ENCODE measurements around the gene ANKRD29.

GRCh38 chr18:23591011-23591410, 71.7 kb downstream of the ANKRD29 start:
- TF ChIP-seq CTCF (conservative IDR thresholded peaks at IDR 0.05), result no peak
- TF ChIP-seq ZFX (IDR thresholded peaks at IDR 0.05), result no peak

Measured in C4-2B (cell line).